Measurements from ENCODE around the gene STK16.

- TF ChIP-seq CTCF (conservative IDR thresholded peaks at IDR 0.05; ENCODE audit: low read length), result no peak
- TF ChIP-seq EZH2phosphoT487 (IDR thresholded peaks at IDR 0.05; ENCODE audit: borderline replicate concordance), result no peak
These were observed 41.3 kb downstream of the STK16 start for GRCh38 chr2:219286436-219287115.

Data from Loucy (cell line).